Neural cell (in vitro differentiated cells): ENCODE results near the gene FAF1. TPM values are rescaled to one million over a fixed set of nuclear protein-coding genes. Genes with fewer than 3 reads are reported as not detected.

ENCODE experiments used
- H2AFZ ChIP-seq: fragments of 200-600, 300-800 bp; sonication (generic), shearing (Covaris generic); 2 replicates; pipeline ENCODE4 v1.6.0; 2014; ENCODE audit warnings: low read depth, mild to moderate bottlenecking, antibody characterized with exemption, low read length, moderate library complexity
- H3F3A ChIP-seq: fragments of 200-600 bp; shearing (Covaris generic); 2 replicates; pipeline ENCODE4 v1.6.1; 2016; ENCODE audit warnings: mild to moderate bottlenecking, moderate library complexity, mixed read lengths, antibody characterized with exemption, low read length; ENCODE audit not compliant: insufficient read depth, poor library complexity, severe bottlenecking
- H3K27ac ChIP-seq: fragments of 200-600, 300-800 bp; sonication (generic), shearing (Covaris generic); 2 replicates; pipeline ENCODE4 v1.5.1; 2014; ENCODE audit warnings: mild to moderate bottlenecking, low read length, moderate library complexity
- H3K27me3 ChIP-seq: fragments of 300-800, 200-600 bp; sonication (generic), shearing (Covaris generic); 2 replicates; pipeline ENCODE4 v1.6.0; 2014; ENCODE audit warnings: mild to moderate bottlenecking, low read depth, low read length, moderate library complexity; ENCODE audit not compliant: insufficient read depth
- H3K36me3 ChIP-seq: fragments of 300-800, 200-600 bp; sonication (generic), shearing (Covaris generic); 2 replicates; pipeline ENCODE4 v1.5.1; 2014; ENCODE audit warnings: mild to moderate bottlenecking, antibody characterized with exemption, low read length, moderate library complexity; ENCODE audit not compliant: insufficient read depth
- H3K4me2 ChIP-seq: fragments of 300-800, 200-600 bp; sonication (generic), shearing (Covaris generic); 2 replicates; pipeline ENCODE4 v1.6.0; 2014; ENCODE audit warnings: mild to moderate bottlenecking, low read length
- H3K4me3 ChIP-seq: fragments of 300-800, 200-600 bp; sonication (generic), shearing (Covaris generic); 2 replicates; pipeline ENCODE4 v1.5.1; 2014; ENCODE audit warnings: mild to moderate bottlenecking, low read length, moderate library complexity
- H3K79me2 ChIP-seq: fragments of 200-600 bp; shearing (Covaris generic); replicated peaks from 2 replicates; pipeline ENCODE4 v1.6.0; 2014; ENCODE audit warnings: mild to moderate bottlenecking, low read length, moderate library complexity; ENCODE audit not compliant: insufficient read depth
- H3K9ac ChIP-seq: fragments of 300-800, 200-600 bp; sonication (generic), shearing (Covaris generic); 2 replicates; pipeline ENCODE4 v1.6.1; 2016; ENCODE audit warnings: mild to moderate bottlenecking, low read length, mixed read lengths
- H3K9me2 ChIP-seq: fragments of 200-600 bp; shearing (Covaris generic); 2 replicates; pipeline ENCODE4 v1.6.1; 2016; ENCODE audit warnings: mild to moderate bottlenecking, low read length, mixed read lengths; ENCODE audit not compliant: insufficient read depth
- H3K9me3 ChIP-seq: fragments of 200-600, 300-800 bp; sonication (generic), shearing (Covaris generic); 2 replicates; pipeline ENCODE4 v1.6.1; 2016; ENCODE audit warnings: mild to moderate bottlenecking, mixed run types, low read length, moderate library complexity, mixed read lengths
- H4K20me1 ChIP-seq: fragments of 200-600 bp; shearing (Covaris generic); 2 replicates; pipeline ENCODE4 v1.6.1; 2016; ENCODE audit warnings: mild to moderate bottlenecking, mixed run types; ENCODE audit not compliant: insufficient read depth
- EP300 ChIP-seq: fragments of 450-650 bp; conservative IDR thresholded peaks from 2 replicates; pipeline ENCODE4 v1.6.1; 2014; ENCODE audit warnings: antibody characterized with exemption, mild to moderate bottlenecking, moderate library complexity; ENCODE audit not compliant: poor library complexity, severe bottlenecking
- EZH2 ChIP-seq: fragments of 200-600, 300-800 bp; shearing (Covaris generic), sonication (generic); IDR thresholded peaks from 2 replicates; pipeline ENCODE4 v1.6.1; 2014; ENCODE audit warnings: antibody characterized with exemption, low read length, borderline replicate concordance, mild to moderate bottlenecking; ENCODE audit not compliant: insufficient read depth, poor library complexity, severe bottlenecking
- MXI1 ChIP-seq: fragments of 450-650 bp; conservative IDR thresholded peaks from 2 replicates; pipeline ENCODE4 v1.6.1; 2014; ENCODE audit warnings: antibody characterized with exemption, mild to moderate bottlenecking; ENCODE audit not compliant: poor library complexity, severe bottlenecking
- POLR2AphosphoS5 ChIP-seq: IDR thresholded peaks from 2 replicates; pipeline ENCODE4 v1.6.1; 2012
- RAD21 ChIP-seq: fragments of 450-650 bp; conservative IDR thresholded peaks from 2 replicates; pipeline ENCODE4 v1.6.1; 2014; ENCODE audit warnings: antibody characterized with exemption, mild to moderate bottlenecking, moderate library complexity
- SMC3 ChIP-seq: fragments of 450-650 bp; conservative IDR thresholded peaks from 2 replicates; pipeline ENCODE4 v1.6.1; 2014; ENCODE audit warnings: antibody characterized with exemption, mild to moderate bottlenecking, moderate library complexity; ENCODE audit not compliant: poor library complexity
- TAF1 ChIP-seq: IDR thresholded peaks from 2 replicates; pipeline ENCODE4 v1.6.1; 2012; ENCODE audit warnings: low read depth
- polyA plus RNA-seq: library from polyadenylated mRNA; depleted of rRNA; stranded (reverse); fragments of >200 nt; gene quantifications from 2 replicates; pipeline ENCODE4 v1.2.3, GENCODE V29; 2014
- TF ChIP-seq, protein P1 (sequence below): fragments of 450-650 bp; IDR thresholded peaks from 2 replicates; pipeline ENCODE4 v1.5.1; 2014; ENCODE audit warnings: antibody characterized with exemption, mild to moderate bottlenecking, moderate library complexity; ENCODE audit not compliant: poor library complexity, severe bottlenecking
- TF ChIP-seq, protein P2 (sequence below): IDR thresholded peaks from 2 replicates; pipeline ENCODE4 v1.6.1; 2012; ENCODE audit warnings: borderline replicate concordance

Gene FAF1
- polyA plus RNA-seq, 1 donor from 2014 or later = 52.1 TPM

DNA sequence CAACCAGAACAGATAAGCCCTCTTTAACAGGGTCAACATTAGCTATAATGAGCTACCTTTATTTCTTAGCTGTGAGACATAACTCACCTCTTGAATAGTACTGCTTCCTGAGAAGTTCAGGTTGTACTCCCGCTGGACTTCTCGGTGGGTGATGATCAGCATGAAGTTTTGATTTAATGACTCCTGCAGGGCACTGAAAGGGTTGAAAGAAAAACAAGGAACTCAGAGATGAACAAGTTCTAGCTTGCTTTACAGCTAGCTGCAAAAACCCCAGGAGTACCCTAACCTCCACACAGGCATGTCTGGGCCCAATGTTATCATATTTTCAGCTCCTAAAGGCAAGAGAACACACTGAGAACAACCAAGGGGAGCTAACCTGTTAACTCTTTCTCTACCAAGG is 254.4 kb downstream of the FAF1 start:
- no peak overlapping the region for H3K27ac ChIP-seq
- H3K27me3 ChIP-seq = no peaks in the 10 kb centered on the region
- no peak overlapping the region for H2AFZ ChIP-seq
- H3K4me3 ChIP-seq = no peak overlapping the region
- H3K9ac ChIP-seq = no peak overlapping the region
- H3K9me3 ChIP-seq = no peaks in the 10 kb centered on the region
- H3K9me2 ChIP-seq = no peaks in the 10 kb centered on the region
- H3K36me3 ChIP-seq = no peaks in the 10 kb centered on the region
- H3F3A ChIP-seq = no peaks in the 10 kb centered on the region
- H4K20me1 ChIP-seq = no peaks in the 10 kb centered on the region
- TF ChIP-seq EZH2 = no peak
- TF ChIP-seq, protein P1, sequence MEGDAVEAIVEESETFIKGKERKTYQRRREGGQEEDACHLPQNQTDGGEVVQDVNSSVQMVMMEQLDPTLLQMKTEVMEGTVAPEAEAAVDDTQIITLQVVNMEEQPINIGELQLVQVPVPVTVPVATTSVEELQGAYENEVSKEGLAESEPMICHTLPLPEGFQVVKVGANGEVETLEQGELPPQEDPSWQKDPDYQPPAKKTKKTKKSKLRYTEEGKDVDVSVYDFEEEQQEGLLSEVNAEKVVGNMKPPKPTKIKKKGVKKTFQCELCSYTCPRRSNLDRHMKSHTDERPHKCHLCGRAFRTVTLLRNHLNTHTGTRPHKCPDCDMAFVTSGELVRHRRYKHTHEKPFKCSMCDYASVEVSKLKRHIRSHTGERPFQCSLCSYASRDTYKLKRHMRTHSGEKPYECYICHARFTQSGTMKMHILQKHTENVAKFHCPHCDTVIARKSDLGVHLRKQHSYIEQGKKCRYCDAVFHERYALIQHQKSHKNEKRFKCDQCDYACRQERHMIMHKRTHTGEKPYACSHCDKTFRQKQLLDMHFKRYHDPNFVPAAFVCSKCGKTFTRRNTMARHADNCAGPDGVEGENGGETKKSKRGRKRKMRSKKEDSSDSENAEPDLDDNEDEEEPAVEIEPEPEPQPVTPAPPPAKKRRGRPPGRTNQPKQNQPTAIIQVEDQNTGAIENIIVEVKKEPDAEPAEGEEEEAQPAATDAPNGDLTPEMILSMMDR = no peak
- TF ChIP-seq, protein P2, sequence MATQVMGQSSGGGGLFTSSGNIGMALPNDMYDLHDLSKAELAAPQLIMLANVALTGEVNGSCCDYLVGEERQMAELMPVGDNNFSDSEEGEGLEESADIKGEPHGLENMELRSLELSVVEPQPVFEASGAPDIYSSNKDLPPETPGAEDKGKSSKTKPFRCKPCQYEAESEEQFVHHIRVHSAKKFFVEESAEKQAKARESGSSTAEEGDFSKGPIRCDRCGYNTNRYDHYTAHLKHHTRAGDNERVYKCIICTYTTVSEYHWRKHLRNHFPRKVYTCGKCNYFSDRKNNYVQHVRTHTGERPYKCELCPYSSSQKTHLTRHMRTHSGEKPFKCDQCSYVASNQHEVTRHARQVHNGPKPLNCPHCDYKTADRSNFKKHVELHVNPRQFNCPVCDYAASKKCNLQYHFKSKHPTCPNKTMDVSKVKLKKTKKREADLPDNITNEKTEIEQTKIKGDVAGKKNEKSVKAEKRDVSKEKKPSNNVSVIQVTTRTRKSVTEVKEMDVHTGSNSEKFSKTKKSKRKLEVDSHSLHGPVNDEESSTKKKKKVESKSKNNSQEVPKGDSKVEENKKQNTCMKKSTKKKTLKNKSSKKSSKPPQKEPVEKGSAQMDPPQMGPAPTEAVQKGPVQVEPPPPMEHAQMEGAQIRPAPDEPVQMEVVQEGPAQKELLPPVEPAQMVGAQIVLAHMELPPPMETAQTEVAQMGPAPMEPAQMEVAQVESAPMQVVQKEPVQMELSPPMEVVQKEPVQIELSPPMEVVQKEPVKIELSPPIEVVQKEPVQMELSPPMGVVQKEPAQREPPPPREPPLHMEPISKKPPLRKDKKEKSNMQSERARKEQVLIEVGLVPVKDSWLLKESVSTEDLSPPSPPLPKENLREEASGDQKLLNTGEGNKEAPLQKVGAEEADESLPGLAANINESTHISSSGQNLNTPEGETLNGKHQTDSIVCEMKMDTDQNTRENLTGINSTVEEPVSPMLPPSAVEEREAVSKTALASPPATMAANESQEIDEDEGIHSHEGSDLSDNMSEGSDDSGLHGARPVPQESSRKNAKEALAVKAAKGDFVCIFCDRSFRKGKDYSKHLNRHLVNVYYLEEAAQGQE = no peak
- no peak for TF ChIP-seq EP300
- no peak for TF ChIP-seq POLR2AphosphoS5
- TF ChIP-seq SMC3 = no peak
- no peak for TF ChIP-seq MXI1
- no peak for TF ChIP-seq TAF1
- TF ChIP-seq RAD21 = no peak
- H3K79me2 ChIP-seq = no peaks in the 10 kb centered on the region
- no peak overlapping the region for H3K4me2 ChIP-seq

DNA sequence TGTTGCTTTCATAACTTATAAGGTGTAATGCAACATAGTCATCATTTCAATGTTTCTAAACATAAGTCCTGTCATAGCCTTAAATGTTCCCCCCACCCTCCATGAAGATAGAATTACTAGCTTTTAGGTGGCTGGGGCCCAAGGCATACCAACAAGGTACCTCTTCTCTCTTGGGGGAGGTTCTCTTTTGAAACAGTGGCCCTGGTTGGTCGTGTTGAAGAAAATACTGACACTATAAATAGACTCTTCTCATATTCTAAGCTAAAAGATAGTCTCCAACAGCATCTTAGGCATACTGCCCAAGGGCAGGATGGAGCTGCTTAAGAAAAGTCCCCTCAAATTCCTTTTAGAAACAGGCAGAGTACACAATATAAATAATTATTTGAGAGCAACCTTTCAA is 255.0 kb downstream of the FAF1 start:
- no peaks in the 10 kb centered on the region for H3K9me3 ChIP-seq
- no peak overlapping the region for H2AFZ ChIP-seq
- H4K20me1 ChIP-seq = no peaks in the 10 kb centered on the region
- H3K36me3 ChIP-seq = no peaks in the 10 kb centered on the region
- H3K4me2 ChIP-seq = no peak overlapping the region
- H3K27me3 ChIP-seq = no peaks in the 10 kb centered on the region
- no peak overlapping the region for H3K27ac ChIP-seq
- TF ChIP-seq SMC3 = no peak
- H3K4me3 ChIP-seq = no peak overlapping the region
- no peaks in the 10 kb centered on the region for H3K9me2 ChIP-seq
- no peak overlapping the region for H3K9ac ChIP-seq
- no peaks in the 10 kb centered on the region for H3F3A ChIP-seq
- H3K79me2 ChIP-seq = no peaks in the 10 kb centered on the region

DNA sequence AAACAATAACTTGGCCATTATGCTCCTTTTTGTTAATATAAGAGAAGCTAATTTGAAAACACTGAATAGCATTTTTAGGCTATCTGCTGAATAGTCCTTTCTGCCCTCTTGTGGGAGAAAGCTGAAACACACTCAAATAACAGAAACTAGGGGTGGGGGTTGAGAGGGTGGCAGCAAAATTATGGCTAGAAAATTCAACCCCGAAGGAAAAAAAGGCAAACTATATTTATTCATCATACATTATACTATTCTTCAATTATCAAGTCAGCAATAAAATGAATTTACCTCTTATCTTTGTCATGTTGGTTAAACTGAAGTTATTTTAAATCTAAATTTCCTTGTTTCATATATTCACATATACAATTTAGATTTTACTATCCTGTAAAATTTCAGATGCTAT is 255.9 kb downstream of the FAF1 start:
- H3K9me2 ChIP-seq = no peaks in the 10 kb centered on the region
- no peak overlapping the region for H3K9ac ChIP-seq
- H3K36me3 ChIP-seq = no peaks in the 10 kb centered on the region
- H2AFZ ChIP-seq = no peak overlapping the region
- H4K20me1 ChIP-seq = no peaks in the 10 kb centered on the region
- H3F3A ChIP-seq = no peaks in the 10 kb centered on the region
- no peaks in the 10 kb centered on the region for H3K27me3 ChIP-seq
- peak; percentile 82 for TF ChIP-seq RAD21
- TF ChIP-seq POLR2AphosphoS5 = no peak
- no peak for TF ChIP-seq TAF1
- TF ChIP-seq SMC3 = peak; percentile 85
- TF ChIP-seq, protein P1 = peak; percentile 84
- no peak overlapping the region for H3K27ac ChIP-seq
- H3K9me3 ChIP-seq = no peaks in the 10 kb centered on the region
- H3K4me2 ChIP-seq = no peak overlapping the region
- H3K79me2 ChIP-seq = no peaks in the 10 kb centered on the region
- no peak overlapping the region for H3K4me3 ChIP-seq
